BLaER1 (cell line): ENCODE data around the gene ACP4.
A peak's percentile ranks its signal among the peaks of the same experiment; 100 is the strongest.

Experiments
- H3K27ac ChIP-seq: shearing (Covaris generic); formaldehyde crosslinking; 2 replicates; pipeline ENCODE4 v1.8.1; 2022
- H3K27me3 ChIP-seq: shearing (Covaris generic); formaldehyde crosslinking; 2 replicates; pipeline ENCODE4 v1.8.1; 2022
- H3K36me3 ChIP-seq: shearing (Covaris generic); formaldehyde crosslinking; 2 replicates; pipeline ENCODE4 v1.8.1; 2022
- H3K4me1 ChIP-seq: shearing (Covaris generic); formaldehyde crosslinking; 2 replicates; pipeline ENCODE4 v1.8.1; 2022
- H3K4me2 ChIP-seq: shearing (Covaris generic); formaldehyde crosslinking; 2 replicates; pipeline ENCODE4 v1.8.1; 2022
- H3K4me3 ChIP-seq: shearing (Covaris generic); formaldehyde crosslinking; 2 replicates; pipeline ENCODE4 v1.8.1; 2022
- H3K9ac ChIP-seq: shearing (Covaris generic); formaldehyde crosslinking; 2 replicates; pipeline ENCODE4 v1.8.1; 2022
- H3K9me3 ChIP-seq: shearing (Covaris generic); formaldehyde crosslinking; 2 replicates; pipeline ENCODE4 v1.8.1; 2022
- H4K20me1 ChIP-seq: shearing (Covaris generic); formaldehyde crosslinking; 2 replicates; pipeline ENCODE4 v1.8.1; 2022
- Cebpa-rat ChIP-seq: shearing (Covaris generic); IDR thresholded peaks from 2 replicates; pipeline ENCODE4 v1.8.1; 2022

Gene ACP4

DNA sequence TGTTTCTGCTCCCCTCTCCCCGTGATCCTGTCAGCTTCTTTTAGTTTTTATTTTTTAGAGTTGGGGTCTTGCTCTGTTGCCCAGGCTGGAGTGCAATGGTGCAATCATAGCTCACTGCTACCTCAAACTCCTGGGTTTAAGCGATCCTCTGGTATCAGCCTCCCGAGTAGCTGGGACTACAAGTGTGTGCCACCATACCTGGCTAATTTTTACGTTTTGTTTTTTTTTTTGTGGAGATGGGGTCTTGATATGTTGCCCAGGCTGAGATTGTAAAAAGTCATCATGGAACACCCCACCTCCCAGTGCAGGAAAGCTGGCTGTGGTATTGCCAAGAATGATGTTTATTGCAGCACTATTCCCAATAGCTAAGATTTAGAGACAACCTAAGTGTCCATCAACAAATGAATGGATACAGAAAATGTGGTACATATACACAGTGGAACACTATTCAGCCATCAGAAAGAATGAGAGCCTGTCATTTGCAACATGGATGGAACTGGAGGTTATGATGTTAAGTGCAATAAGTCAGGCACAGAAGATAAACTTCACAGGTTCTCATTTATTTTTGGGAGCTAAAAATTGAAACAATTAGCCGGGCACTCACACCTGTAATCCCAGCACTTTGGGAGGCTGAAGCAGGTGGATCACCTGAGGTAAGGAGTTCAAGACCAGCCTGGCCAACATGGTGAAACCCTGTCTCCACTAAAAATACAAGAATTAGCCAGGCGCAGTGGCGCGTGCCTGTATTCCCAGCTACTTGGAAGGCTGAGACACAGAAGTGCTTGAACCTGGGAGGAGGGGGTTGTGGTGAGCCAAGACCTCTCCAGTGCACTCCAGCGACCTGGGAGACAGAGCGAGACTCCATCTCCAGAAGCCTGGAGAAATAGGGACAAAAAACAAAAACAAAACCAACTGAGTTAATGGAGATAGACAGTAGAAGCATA is 49.8 kb downstream of the ACP4 start:
- H3K4me1 ChIP-seq: peaks cover 49% of the 10 kb centered on the region
- H3K9me3 ChIP-seq: peaks cover 16% of the 10 kb centered on the region
- H3K27me3 ChIP-seq: no peaks in the 10 kb centered on the region
- no peak overlapping the region for H3K4me3 ChIP-seq
- H4K20me1 ChIP-seq: no peaks in the 10 kb centered on the region
- H3K27ac ChIP-seq: no peak overlapping the region
- no peak overlapping the region for H3K4me2 ChIP-seq
- no peak overlapping the region for H3K9ac ChIP-seq
- TF ChIP-seq Cebpa-rat: no peak
- no peaks in the 10 kb centered on the region for H3K36me3 ChIP-seq

- no peaks in the 10 kb centered on the region for H3K27me3 ChIP-seq
- no peaks in the 10 kb centered on the region for H4K20me1 ChIP-seq
- H3K9me3 ChIP-seq: peaks cover 16% of the 10 kb centered on the region
- H3K9ac ChIP-seq: no peak overlapping the region
- no peaks in the 10 kb centered on the region for H3K36me3 ChIP-seq
- peaks cover 36% of the 10 kb centered on the region for H3K4me1 ChIP-seq
- no peak for TF ChIP-seq Cebpa-rat
- no peak overlapping the region for H3K4me3 ChIP-seq
- H3K4me2 ChIP-seq: no peak overlapping the region
- H3K27ac ChIP-seq: no peak overlapping the region
Measured at GRCh38 chr19:50842130-50842529, 51.9 kb downstream of the ACP4 start.

GRCh38 chr19:50843205-50843604 is 53.0 kb downstream of the ACP4 start:
- Histone ChIP-seq H3K36me3 (no peaks in the 10 kb centered on the region), H3K9me3 (peaks cover 16% of the 10 kb centered on the region), H3K4me1 (peaks cover 25% of the 10 kb centered on the region), H3K27me3 (no peaks in the 10 kb centered on the region), H3K4me3 (no peak overlapping the region), H3K9ac (no peak overlapping the region), H3K27ac (no peak overlapping the region), H3K4me2 (no peak overlapping the region), H4K20me1 (no peaks in the 10 kb centered on the region)
- TF ChIP-seq Cebpa-rat: no peak

GRCh38 chr19:50843701-50844221 is 53.5 kb downstream of the ACP4 start:
- Histone ChIP-seq H3K27me3 (no peaks in the 10 kb centered on the region), H3K4me3 (peak overlapping the region; percentile 37), H3K4me2 (peak overlapping the region; percentile 85), H3K36me3 (no peaks in the 10 kb centered on the region), H4K20me1 (no peaks in the 10 kb centered on the region), H3K9ac (0 out of 2 replicates have a peak overlapping the region, but pooled peaks have one; percentile 36), H3K4me1 (peaks cover 20% of the 10 kb centered on the region), H3K9me3 (peaks cover 16% of the 10 kb centered on the region), H3K27ac (peak overlapping the region; percentile 47; the same call in 1 of the 2 replicates)
- no peak for TF ChIP-seq Cebpa-rat

DNA sequence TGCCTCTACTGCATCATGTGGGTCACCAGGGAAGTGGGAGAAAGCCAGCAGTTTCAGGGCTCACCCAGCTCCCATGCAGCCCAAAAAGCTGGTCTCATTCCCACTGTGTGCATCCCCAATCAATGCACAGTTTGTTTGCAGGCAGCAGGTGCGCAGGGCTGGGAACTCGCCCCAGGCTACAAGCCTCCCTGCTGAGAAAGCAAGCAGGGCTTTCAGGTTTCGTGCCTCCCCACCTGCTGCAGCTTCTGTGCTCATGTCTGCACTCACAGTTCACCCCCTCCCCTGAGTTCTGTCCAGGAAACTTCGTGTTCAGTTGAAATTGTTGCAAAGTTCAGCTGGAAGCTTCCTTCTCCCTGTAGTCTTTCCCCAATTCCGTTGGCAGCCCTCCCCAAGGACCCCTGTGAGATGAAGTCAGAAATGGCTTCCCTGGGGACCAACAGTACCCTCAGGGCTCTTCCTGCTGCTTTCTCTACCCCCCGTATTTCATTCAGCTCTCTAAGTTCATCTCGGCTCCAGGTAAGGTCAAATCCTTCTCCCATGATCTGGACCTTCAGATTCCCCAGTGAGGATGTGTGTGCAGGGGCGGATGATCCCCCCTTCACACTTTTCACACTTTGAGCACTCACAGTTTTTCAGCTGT is 54.2 kb downstream of the ACP4 start:
- H3K4me2 ChIP-seq: peak overlapping the region; percentile 85
- H3K9me3 ChIP-seq: peaks cover 16% of the 10 kb centered on the region
- H3K27ac ChIP-seq: peak overlapping the region; percentile 47; the same call in 1 of the 2 replicates
- peak overlapping the region; percentile 36; the same call in 1 of the 2 replicates for H3K9ac ChIP-seq
- H3K4me1 ChIP-seq: peaks cover 20% of the 10 kb centered on the region
- no peaks in the 10 kb centered on the region for H4K20me1 ChIP-seq
- H3K4me3 ChIP-seq: peak overlapping the region; percentile 37
- no peaks in the 10 kb centered on the region for H3K27me3 ChIP-seq
- no peak for TF ChIP-seq Cebpa-rat
- H3K36me3 ChIP-seq: no peaks in the 10 kb centered on the region
